ENCODE results near the gene CCDC71.

GRCh38 chr3:49151610-49152009 lies 14.5 kb downstream of the CCDC71 start:
- TF ChIP-seq CTCF (IDR thresholded peaks at IDR 0.05) (no peak), EP300 (IDR thresholded peaks at IDR 0.05) (no peak)
